Keratinocyte (primary cell): ENCODE measurements around the gene NEGR1. TPM values are rescaled to one million over a fixed set of nuclear protein-coding genes. Genes with fewer than 3 reads are reported as not detected.
A peak's percentile ranks its signal among the peaks of the same experiment; 100 is the strongest.

Experiments used
- DNase-seq: peaks from one replicate; pipeline ENCODE4 v3.0.0-alpha.2; 2011; ENCODE audit warnings: low read depth, missing footprints, low spot score
- FAIRE-seq: peaks from 2 replicates; lab custom pipeline; 2011; peaks lifted over from hg19 to GRCh38; lab: Jason Lieb, UNC
- H2AFZ ChIP-seq: 2 replicates; pipeline ENCODE4 v1.6.0; 2012; ENCODE audit warnings: low read length, control low read depth, inconsistent platforms; ENCODE audit not compliant: control insufficient read depth
- H3K27ac ChIP-seq: 2 replicates; pipeline ENCODE4 v1.5.1; 2011; ENCODE audit warnings: low read length; ENCODE audit not compliant: control insufficient read depth, insufficient read depth
- H3K27me3 ChIP-seq: 3 replicates; pipeline ENCODE4 v1.6.0; 2011; ENCODE audit warnings: low read length; ENCODE audit not compliant: control insufficient read depth, insufficient read depth; ENCODE audit errors: extremely low read depth
- H3K36me3 ChIP-seq, 2 experiments: 2 replicates in 1 of 2; 3 replicates in 1 of 2; pipeline ENCODE4 v1.5.1; 2011; ENCODE audit warnings: low read length in 2 of 2, mild to moderate bottlenecking in 1 of 2; ENCODE audit not compliant: control insufficient read depth in 2 of 2, insufficient read depth in 2 of 2; ENCODE audit errors: extremely low read depth in 1 of 2
- H3K4me1 ChIP-seq: 3 replicates; pipeline ENCODE4 v1.5.1; 2011; ENCODE audit warnings: low read length; ENCODE audit not compliant: control insufficient read depth, insufficient read depth; ENCODE audit errors: extremely low read depth
- H3K4me2 ChIP-seq: 3 replicates; pipeline ENCODE4 v1.6.0; 2011; ENCODE audit warnings: low read depth, low read length; ENCODE audit not compliant: control insufficient read depth, insufficient read depth; ENCODE audit errors: extremely low read depth
- H3K4me3 ChIP-seq, 3 experiments: fragments of 200-600 bp in 1 of 3; sonication (generic) in 1 of 3; 2 replicates in 2 of 3; 3 replicates in 1 of 3; pipeline ENCODE4 v1.5.1; 2011 to 2016; ENCODE audit warnings: low read length in 3 of 3, mild to moderate bottlenecking in 3 of 3, control low read depth in 2 of 3, inconsistent platforms in 1 of 3, low read depth in 1 of 3, mixed read lengths in 1 of 3, mixed run types in 1 of 3, moderate library complexity in 1 of 3; ENCODE audit not compliant: control insufficient read depth in 2 of 3, insufficient read depth in 2 of 3; ENCODE audit errors: extremely low read depth in 1 of 3
- H3K79me2 ChIP-seq: 2 replicates; pipeline ENCODE4 v1.6.0; 2012; ENCODE audit warnings: low read length; ENCODE audit not compliant: control insufficient read depth, insufficient read depth
- H3K9ac ChIP-seq: 3 replicates; pipeline ENCODE4 v1.6.0; 2011; ENCODE audit warnings: low read length; ENCODE audit not compliant: control insufficient read depth, insufficient read depth; ENCODE audit errors: extremely low read depth
- H3K9me1 ChIP-seq: 3 replicates; pipeline ENCODE4 v1.6.0; 2011; ENCODE audit warnings: low read length; ENCODE audit not compliant: control insufficient read depth, insufficient read depth; ENCODE audit errors: extremely low read depth
- H3K9me3 ChIP-seq: 2 replicates; pipeline ENCODE4 v1.5.1; 2012; ENCODE audit warnings: low read depth, low read length; ENCODE audit not compliant: control insufficient read depth
- H4K20me1 ChIP-seq: 3 replicates; pipeline ENCODE4 v1.6.0; 2011; ENCODE audit warnings: low read length; ENCODE audit not compliant: control insufficient read depth, insufficient read depth; ENCODE audit errors: extremely low read depth
- CTCF ChIP-seq, 3 experiments: IDR thresholded peaks in 1 of 3; conservative IDR thresholded peaks in 1 of 3; optimal IDR thresholded peaks in 1 of 3; 2 replicates in 2 of 3; 3 replicates in 1 of 3; pipeline versions ENCODE3 to v1.5.1; 2011; ENCODE audit warnings: low read length in 3 of 3, mild to moderate bottlenecking in 3 of 3, moderate library complexity in 2 of 3, control low read depth in 1 of 3, inconsistent platforms in 1 of 3; ENCODE audit not compliant: insufficient read depth in 2 of 3; ENCODE audit errors: extremely low read depth in 1 of 3
- EZH2 ChIP-seq: IDR thresholded peaks from one replicate; pipeline ENCODE4 v1.6.1; 2012; ENCODE audit warnings: inconsistent platforms, mild to moderate bottlenecking, low read length, moderate library complexity
- dilution Hi-C: fragments of 300-500 bp; cut with MboI; formaldehyde crosslinking; loops from one replicate; pipeline ENCODE4 v1.7.0; 2020; ENCODE audit warnings: low sequenced_read_pairs; ENCODE audit not compliant: extremely low pct_ligation_motif_present
- polyA plus RNA-seq, 5 experiments: library from polyadenylated mRNA; depleted of rRNA in 3 of 5; stranded (reverse) in 3 of 5; stranded (forward) in 1 of 5; unstranded in 1 of 5; fragments of >200 nt; gene quantifications; 1 replicate in 1 of 5; 2 replicates in 3 of 5; 3 replicates in 1 of 5; pipeline versions ENCODE4 v1.2.1 to v1.2.3, GENCODE V29; 2011 to 2012; ENCODE audit warnings: missing spikeins in 2 of 5, low read depth in 1 of 5, low replicate concordance in 1 of 5

The NEGR1 gene
- polyA plus RNA-seq, 1 donor (not counting 4 experiments of a cell fraction or from before 2014, with no cell fraction given), result 1.6 TPM

- TF ChIP-seq CTCF (optimal IDR thresholded peaks at IDR 0.05 in 1 of 3, IDR thresholded peaks at IDR 0.05 in 1 of 3, conservative IDR thresholded peaks at IDR 0.05 in 1 of 3; ENCODE audit: extremely low read depth in 1 of 3, insufficient read depth in 2 of 3, low read length in 3 of 3) (no peak), EZH2 (no peak)
- FAIRE-seq, result no peak
Measured at GRCh38 chr1:72280711-72281110, 1.6 kb downstream of the NEGR1 start.

GRCh38 chr1:72280131-72280530, 2.2 kb downstream of the NEGR1 start:
- Histone ChIP-seq H3K9ac (no peak overlapping the region), H3K4me1 (peaks cover 10% of the 10 kb centered on the region), H3K4me3 (no peak overlapping the region), H3K79me2 (no peaks in the 10 kb centered on the region), H3K9me3 (no peaks in the 10 kb centered on the region), H2AFZ (peak overlapping the region; percentile 56), H3K4me2 (no peak overlapping the region), H3K27ac (no peak overlapping the region), H3K27me3 (no peaks in the 10 kb centered on the region), H3K9me1 (no peaks in the 10 kb centered on the region), H3K36me3 (no peaks in the 10 kb centered on the region), H4K20me1 (no peaks in the 10 kb centered on the region)
- FAIRE-seq (no peak), DNase-seq (no peak)
- dilution Hi-C loops, result no loop called here
- TF ChIP-seq CTCF (optimal IDR thresholded peaks at IDR 0.05 in 1 of 3, IDR thresholded peaks at IDR 0.05 in 1 of 3, conservative IDR thresholded peaks at IDR 0.05 in 1 of 3; ENCODE audit: extremely low read depth in 1 of 3, insufficient read depth in 2 of 3, low read length in 3 of 3) (no peak), EZH2 (no peak)

More at GRCh38 chr1:72280711-72281110, 1.6 kb downstream of the NEGR1 start:
- Histone ChIP-seq H3K4me2 (no peak overlapping the region), H3K36me3 (no peaks in the 10 kb centered on the region), H2AFZ (peak overlapping the region; percentile 30), H3K27me3 (no peaks in the 10 kb centered on the region), H3K9me1 (no peaks in the 10 kb centered on the region), H3K4me1 (peaks cover 15% of the 10 kb centered on the region), H3K9ac (no peak overlapping the region), H3K27ac (no peak overlapping the region), H4K20me1 (no peaks in the 10 kb centered on the region), H3K4me3 (no peak overlapping the region), H3K9me3 (no peaks in the 10 kb centered on the region), H3K79me2 (no peaks in the 10 kb centered on the region)
- no peak for DNase-seq
- dilution Hi-C loops, result no loop called here
